NCI-H1436 treated with DMSO at 0.1 percent for 48 hours (cell line): Measurements from ENCODE around the gene ERAP2.
"Not testable (repeated sequence)": the region's sequence is repeated elsewhere in the genome, so short reads cannot be mapped to it uniquely, and the experiment has no call there.

ENCODE experiments used
- DNase-seq: peaks from one replicate; lab custom pipeline; 2025; lab: John Stamatoyannopoulos, UW

ERAP2 gene

GRCh38 chr5:96876292-96876850 is at the start of gene ERAP2:
TSS of gene ERAP2 (plus strand) at chr5:96876500. CDS start at chr5:96879686, 3,186 bp downstream.
- DNase-seq: peak; percentile 22

- no peak for DNase-seq
These were observed 47.0 kb upstream of the ERAP2 start for GRCh38 chr5:96829297-96829696.

- DNase-seq: no peak
These were observed 42.3 kb upstream of the ERAP2 start for GRCh38 chr5:96834016-96834415.

- DNase-seq: no peak
These were observed 40.5 kb upstream of the ERAP2 start for GRCh38 chr5:96835791-96836191.

GRCh38 chr5:96836817-96837216 is 39.5 kb upstream of the ERAP2 start:
- no peak for DNase-seq

GRCh38 chr5:96837303-96837702 is 39.0 kb upstream of the ERAP2 start:
- DNase-seq: no peak

GRCh38 chr5:96838201-96839070 is 37.9 kb upstream of the ERAP2 start:
- DNase-seq: no peak

- DNase-seq: no peak
These were observed 37.2 kb upstream of the ERAP2 start for GRCh38 chr5:96839071-96839592.

GRCh38 chr5:96841931-96842330 is 34.4 kb upstream of the ERAP2 start:
- not testable (repeated sequence) for DNase-seq

GRCh38 chr5:96843140-96843539 is 33.2 kb upstream of the ERAP2 start:
- no peak for DNase-seq

GRCh38 chr5:96844481-96844990 is 31.8 kb upstream of the ERAP2 start:
- no peak for DNase-seq

- no peak for DNase-seq
These were observed 24.8 kb upstream of the ERAP2 start for GRCh38 chr5:96851312-96852062.

- no peak for DNase-seq
These were observed 23.5 kb upstream of the ERAP2 start for GRCh38 chr5:96852759-96853158.

- DNase-seq: no peak
These were observed 22.2 kb upstream of the ERAP2 start for GRCh38 chr5:96854067-96854466.

- no peak for DNase-seq
These were observed 21.0 kb upstream of the ERAP2 start for GRCh38 chr5:96855031-96855872.

- DNase-seq: no peak
These were observed 19.9 kb upstream of the ERAP2 start for GRCh38 chr5:96856371-96856770.

- no peak for DNase-seq
These were observed 18.8 kb upstream of the ERAP2 start for GRCh38 chr5:96857454-96857853.

- DNase-seq: peak; percentile 32
These were observed 18.4 kb upstream of the ERAP2 start for GRCh38 chr5:96857924-96858323.

- DNase-seq: no peak
These were observed 16.9 kb upstream of the ERAP2 start for GRCh38 chr5:96859375-96859774.

GRCh38 chr5:96861076-96861475 is 15.2 kb upstream of the ERAP2 start:
- peak; percentile 90 for DNase-seq

- no peak for DNase-seq
These were observed 13.2 kb upstream of the ERAP2 start for GRCh38 chr5:96863114-96863513.
